Cardiac atrium fibroblast (primary cell): Measurements from ENCODE around the gene ACTL10. TPM values are rescaled to one million over a fixed set of nuclear protein-coding genes. Genes with fewer than 3 reads are reported as not detected.

ENCODE experiments used
- total RNA-seq: library from RNA; depleted of rRNA; stranded (reverse); fragments of >200 nt; gene quantifications from 2 replicates; pipeline ENCODE4 v1.2.3, GENCODE V29; 2015

ACTL10 gene
- total RNA-seq: 2.4 and 4.5 TPM in 2 replicates

DNA sequence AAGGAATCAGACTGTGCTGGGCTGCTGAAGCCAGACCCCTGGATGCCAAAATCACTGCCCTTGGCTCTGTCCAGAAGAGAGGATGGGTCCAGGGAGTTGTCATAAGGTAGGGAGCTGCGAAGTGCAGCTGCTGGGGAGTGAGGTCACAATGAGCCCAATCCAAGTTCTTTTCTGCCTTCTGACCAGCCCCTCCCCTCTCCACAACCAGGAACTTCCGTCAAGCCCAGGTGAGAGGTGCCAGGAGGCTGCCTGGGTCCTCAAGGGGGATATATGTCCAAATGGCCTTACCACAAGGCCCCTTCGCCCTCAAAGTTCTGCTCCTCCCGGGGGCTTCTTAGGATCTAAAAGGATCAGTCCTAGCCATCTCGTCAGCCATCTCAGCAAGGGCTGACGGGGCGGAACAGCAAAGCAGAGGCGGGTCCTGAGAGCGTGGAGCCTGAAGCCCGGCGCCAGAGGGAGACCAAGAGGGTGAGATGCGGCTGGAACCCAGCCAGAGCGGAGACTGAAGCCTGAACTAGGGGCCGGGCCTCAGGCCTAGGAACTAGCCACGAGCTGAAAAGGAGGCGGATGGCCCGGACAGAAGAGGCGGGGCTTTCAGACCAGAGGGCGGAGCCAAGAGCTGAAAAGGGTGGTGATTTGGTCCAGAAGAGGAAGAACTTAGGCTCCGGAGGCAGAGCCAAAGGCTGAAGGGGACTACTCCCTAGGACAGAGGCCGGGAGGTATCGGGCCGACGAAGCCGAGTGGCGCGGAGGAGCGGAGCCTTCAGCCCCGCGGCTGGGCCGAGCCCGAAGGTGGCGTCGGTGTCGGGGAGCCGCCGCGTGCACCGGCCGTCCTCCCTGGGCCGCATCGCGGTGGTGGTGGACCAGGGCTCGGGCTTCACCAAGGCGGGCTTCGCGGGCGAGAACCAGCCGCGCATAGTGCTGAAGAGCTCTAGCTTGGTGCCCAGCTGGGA, at the start of gene ACTL10:
ACTL10 (plus strand) TSS at position 651 of the 952 bp plus-strand sequence. CDS start 555 bp downstream, outside the sequence.

DNA sequence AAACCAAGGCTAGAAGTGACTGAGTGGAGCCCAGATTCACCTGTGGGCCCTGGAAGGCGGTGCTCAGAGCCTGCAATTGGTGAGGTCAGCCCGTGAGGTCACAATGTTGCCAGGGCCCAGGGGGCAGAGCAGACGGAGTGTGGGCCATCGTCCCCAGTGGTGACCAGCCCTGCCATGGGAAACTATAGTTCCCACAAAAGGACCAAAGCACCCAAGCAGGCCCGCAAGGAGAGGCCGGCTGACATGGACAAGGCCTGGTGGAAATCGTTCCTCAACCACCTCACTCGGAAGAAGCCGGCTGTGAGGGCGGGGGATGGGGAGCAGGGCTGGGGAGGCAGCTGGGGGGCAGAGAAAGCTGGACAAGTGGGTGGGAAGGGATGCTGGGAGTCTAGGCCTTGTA, 4.6 kb upstream of the ACTL10 start, which contains the start of gene C20orf144:
C20orf144 (plus strand) TSS at position 156 of the 400 bp plus-strand sequence; CDS start at position 175, 19 bp downstream.

DNA sequence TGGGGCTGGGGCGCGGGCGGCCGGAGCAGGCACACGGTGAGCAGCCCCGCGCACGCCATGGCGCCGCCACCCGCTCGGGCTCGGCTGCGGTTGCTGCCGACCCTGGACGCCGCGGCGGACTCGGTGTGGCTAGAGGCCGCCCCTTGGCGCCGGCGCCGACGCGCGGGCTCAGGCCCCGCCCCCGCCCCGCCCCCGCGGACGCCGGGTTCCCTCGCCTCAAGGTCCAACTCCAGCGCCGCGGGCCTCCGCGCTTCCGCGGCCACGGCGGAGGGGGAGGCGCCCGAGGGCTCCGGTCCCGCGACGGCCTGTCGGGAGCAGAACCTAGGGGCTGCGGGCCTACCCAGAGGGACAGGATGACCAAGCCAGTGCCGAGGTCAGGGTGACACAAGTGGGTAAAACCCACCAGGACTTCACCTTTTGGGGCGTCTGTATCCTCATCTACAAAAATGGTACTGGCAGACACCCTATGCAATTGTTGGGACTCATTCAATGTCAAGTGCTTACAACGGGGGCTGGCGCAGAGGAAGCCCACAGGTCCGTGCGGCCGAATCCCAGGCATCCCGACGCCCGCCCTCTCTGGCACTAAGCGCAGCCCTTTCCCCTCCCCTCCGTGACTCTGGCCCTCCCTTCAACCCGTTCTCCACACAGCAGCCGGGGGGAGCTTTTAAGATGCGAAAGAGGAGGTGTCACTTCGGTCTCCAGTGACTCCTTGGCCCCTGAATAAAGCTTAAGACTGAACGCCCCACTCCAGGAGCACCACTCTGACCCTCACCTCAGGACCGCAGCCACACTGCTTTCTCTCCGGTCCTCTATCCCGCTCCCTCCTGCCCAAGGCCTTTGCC, 7.8 kb downstream of the ACTL10 start, which contains the start of gene NECAB3:
NECAB3 (minus strand) TSS at position 135 of the 842 bp plus-strand sequence; CDS start at position 59, 76 bp downstream.

DNA sequence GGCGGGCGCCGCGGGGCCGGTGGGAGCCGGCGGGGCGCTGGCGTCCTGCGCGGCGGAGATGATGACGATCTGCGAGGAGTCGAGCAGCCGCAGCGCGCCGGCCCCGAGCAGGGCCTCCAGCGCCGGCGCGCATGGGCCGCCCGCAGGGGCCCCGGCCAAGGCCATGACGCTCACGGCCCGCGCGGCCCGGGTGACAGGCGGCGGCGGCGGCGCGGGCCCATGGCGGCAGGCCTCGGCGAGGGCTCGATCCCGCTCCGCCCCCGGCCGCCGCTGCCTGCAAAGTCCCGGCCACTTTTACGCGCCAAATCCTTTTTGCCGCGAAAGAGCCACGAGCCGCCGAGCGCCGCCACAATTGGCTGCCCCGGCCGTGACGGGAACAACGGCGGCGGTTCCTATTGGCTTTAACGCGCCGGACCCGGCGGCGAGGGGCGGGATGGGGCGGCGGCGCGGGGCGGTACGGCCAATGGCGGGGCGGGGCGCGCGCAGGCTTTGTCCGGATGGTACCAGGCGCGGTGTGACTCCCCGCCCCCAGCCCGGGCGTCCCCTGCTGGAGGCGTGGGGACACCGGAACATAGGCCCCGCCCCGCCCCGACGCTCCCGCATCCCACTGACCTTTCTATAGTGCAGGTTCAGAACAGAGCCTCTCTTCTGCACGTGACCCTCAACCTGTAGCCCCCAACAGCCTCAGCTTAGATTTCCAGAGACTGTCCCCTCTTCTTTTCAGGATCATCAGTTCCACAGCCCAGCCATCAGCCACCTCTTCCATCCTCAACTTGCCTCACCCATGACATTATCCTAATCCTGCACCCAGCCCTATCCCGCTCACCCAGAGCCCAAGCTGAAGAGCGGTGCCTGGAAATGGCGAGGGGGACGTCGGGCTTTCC, 19.6 kb downstream of the ACTL10 start, which contains the start of gene E2F1:
E2F1 (minus strand) TSS at position 286 of the 884 bp plus-strand sequence; CDS start at position 165, 121 bp downstream.

Other genes with a start within 250 kb of the ACTL10 start
- gene SNTA1, start 223.2 kb upstream of the ACTL10 start, total RNA-seq: 28.2 TPM in 2 replicates
- 3.2 and 3.6 TPM in 2 replicates for gene CBFA2T2, start 176.8 kb upstream of the ACTL10 start, total RNA-seq
- gene C20orf144, start 4.6 kb upstream of the ACTL10 start, total RNA-seq: not detected in 2 replicates
- gene NECAB3, start 7.5 kb downstream of the ACTL10 start, total RNA-seq: 23.3 and 47.5 TPM in 2 replicates
- gene E2F1, start 19.4 kb downstream of the ACTL10 start, total RNA-seq: 2.3 and 5.2 TPM in 2 replicates
- gene PXMP4, start 53.4 kb downstream of the ACTL10 start, total RNA-seq: 2.9 and 3.2 TPM in 2 replicates
- gene ZNF341, start 65.1 kb downstream of the ACTL10 start, total RNA-seq: 0.54 and 1.1 TPM in 2 replicates
- gene CHMP4B, start 144.4 kb downstream of the ACTL10 start, total RNA-seq: 37.7 and 41.2 TPM in 2 replicates